Measurements from ENCODE around the gene ZNF646. TPM values are rescaled to one million over a fixed set of nuclear protein-coding genes. Genes with fewer than 3 reads are reported as not detected.

ZNF646 gene, protein sequence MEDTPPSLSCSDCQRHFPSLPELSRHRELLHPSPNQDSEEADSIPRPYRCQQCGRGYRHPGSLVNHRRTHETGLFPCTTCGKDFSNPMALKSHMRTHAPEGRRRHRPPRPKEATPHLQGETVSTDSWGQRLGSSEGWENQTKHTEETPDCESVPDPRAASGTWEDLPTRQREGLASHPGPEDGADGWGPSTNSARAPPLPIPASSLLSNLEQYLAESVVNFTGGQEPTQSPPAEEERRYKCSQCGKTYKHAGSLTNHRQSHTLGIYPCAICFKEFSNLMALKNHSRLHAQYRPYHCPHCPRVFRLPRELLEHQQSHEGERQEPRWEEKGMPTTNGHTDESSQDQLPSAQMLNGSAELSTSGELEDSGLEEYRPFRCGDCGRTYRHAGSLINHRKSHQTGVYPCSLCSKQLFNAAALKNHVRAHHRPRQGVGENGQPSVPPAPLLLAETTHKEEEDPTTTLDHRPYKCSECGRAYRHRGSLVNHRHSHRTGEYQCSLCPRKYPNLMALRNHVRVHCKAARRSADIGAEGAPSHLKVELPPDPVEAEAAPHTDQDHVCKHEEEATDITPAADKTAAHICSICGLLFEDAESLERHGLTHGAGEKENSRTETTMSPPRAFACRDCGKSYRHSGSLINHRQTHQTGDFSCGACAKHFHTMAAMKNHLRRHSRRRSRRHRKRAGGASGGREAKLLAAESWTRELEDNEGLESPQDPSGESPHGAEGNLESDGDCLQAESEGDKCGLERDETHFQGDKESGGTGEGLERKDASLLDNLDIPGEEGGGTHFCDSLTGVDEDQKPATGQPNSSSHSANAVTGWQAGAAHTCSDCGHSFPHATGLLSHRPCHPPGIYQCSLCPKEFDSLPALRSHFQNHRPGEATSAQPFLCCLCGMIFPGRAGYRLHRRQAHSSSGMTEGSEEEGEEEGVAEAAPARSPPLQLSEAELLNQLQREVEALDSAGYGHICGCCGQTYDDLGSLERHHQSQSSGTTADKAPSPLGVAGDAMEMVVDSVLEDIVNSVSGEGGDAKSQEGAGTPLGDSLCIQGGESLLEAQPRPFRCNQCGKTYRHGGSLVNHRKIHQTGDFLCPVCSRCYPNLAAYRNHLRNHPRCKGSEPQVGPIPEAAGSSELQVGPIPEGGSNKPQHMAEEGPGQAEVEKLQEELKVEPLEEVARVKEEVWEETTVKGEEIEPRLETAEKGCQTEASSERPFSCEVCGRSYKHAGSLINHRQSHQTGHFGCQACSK (N-terminal part only)
- total RNA-seq, result 16.0 and 17.4 TPM in 2 replicates

DNA sequence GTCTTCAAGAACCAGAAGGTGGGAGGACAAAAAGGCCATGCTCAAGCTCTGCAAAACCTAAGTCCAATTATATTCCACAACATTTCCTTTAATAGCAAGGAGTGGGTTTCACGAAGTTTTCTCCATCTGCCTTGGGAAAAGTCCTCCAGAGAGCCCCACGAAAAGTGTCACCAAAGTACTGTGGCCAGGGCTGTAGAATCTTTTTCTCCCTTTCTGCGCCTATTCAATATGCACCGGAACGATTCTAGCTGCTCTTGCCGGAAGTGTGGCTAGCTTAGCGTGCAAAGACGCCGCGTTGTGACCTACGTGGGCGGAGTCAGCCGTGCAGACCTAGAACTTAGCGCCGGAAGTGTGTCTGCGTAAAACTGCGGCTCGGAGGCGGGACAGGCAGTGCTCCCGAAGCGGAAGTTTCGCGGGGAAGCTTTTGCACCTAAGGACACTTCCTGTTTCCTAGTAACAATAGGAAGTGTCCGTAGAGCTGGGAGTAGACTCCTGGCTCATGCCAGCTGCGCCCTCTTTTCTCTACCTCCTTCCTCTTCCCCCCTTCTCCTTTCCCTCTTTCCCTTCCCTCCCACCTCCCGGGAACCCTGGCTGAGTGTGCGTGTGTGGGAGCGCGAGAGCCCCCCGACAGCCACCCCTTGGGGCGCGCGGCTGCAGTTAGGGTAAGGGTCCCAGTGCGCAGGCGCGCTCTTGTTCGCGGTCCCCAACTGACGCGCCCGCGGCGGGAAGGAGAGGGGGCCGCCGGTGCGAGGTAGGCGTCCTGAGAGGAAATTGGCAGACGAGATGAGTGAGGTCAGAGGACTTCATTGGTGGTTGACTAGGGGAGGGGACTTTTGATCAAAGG, at the start of gene ZNF646, which contains the start of gene ZNF668:
Gene ZNF646 (plus strand): TSS at position 453 of the 844 bp plus-strand sequence. CDS start 1,903 bp downstream, outside the sequence.
Gene ZNF668 (minus strand): TSS at position 271 of the 844 bp plus-strand sequence. CDS start 9,781 bp downstream, outside the sequence.
- DNase-seq, result peak; percentile 100

DNA sequence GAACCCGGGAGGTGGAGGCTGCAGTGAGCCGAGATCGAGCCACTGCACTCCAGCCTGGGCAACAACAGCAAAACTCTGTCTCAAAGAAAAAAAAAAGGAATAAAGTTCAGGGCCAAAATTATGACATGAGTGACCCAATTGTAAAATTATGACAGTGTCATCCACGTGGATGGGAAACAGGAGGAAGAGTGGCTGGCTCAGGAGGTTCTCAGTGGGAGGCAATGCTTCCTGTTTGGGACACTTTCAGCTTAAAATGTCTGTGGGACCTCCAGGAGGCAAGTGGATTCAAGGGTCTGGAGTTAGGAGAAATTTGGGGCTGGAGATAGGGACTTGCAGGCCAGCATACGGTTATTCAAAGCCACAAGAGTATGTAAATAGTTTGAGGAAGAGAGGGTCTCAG, 48.9 kb upstream of the ZNF646 start:
- DNase-seq, result no peak

GRCh38 chr16:31029272-31029671, 45.0 kb upstream of the ZNF646 start:
- no peak for DNase-seq

- no peak for DNase-seq
Measured at GRCh38 chr16:31031276-31031675, 42.9 kb upstream of the ZNF646 start.

DNA sequence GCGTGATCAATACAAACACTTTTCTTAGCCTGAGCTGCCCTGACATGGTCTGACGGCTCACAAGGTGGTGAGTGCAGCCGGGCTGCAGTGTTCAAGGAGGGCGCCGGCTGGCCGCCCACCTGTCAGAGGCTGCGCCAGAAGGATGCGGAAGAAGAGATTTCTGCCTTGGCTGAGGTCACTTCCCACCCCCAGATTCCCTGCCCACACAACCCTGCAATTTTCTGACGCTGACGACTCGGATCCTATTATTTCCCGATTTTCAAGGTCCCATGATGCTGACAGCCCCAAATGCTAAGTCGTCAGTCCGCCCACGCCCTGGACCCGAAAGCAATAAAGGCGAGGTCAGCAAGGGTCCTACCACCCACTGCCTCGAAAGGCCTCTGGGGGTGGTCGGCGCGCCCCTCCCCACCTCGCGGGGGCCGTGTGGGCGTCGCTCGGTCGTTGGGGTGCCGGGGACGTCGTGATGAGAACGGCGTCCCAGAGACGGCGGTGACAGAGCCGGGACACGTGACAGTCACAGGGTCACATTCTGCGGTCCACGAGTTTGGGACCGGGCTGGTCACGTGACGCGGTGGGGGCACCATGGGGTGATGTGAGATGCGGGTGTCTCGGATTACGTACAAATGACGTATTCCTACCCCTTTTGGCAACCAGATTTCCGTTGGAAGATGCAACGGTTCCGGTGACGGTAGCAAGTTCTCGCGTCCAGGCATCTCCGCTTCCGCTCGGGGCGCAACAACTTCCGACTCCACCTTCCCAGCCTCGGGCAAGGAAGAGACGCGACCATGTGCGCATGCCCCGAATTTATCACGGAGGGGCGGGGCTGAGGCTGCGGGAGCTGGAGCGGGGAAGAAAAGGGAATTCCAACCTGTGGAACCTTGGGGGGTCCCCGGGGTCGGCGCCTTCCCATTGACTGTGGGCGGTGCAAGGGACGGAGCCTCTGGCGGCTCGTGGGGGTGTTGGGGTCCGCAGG, 41.2 kb upstream of the ZNF646 start, which contains the start of gene STX4:
Gene STX4 (plus strand): TSS at position 823 of the 973 bp plus-strand sequence. CDS start 248 bp downstream, outside the sequence.
- DNase-seq, result peak; percentile 98

DNA sequence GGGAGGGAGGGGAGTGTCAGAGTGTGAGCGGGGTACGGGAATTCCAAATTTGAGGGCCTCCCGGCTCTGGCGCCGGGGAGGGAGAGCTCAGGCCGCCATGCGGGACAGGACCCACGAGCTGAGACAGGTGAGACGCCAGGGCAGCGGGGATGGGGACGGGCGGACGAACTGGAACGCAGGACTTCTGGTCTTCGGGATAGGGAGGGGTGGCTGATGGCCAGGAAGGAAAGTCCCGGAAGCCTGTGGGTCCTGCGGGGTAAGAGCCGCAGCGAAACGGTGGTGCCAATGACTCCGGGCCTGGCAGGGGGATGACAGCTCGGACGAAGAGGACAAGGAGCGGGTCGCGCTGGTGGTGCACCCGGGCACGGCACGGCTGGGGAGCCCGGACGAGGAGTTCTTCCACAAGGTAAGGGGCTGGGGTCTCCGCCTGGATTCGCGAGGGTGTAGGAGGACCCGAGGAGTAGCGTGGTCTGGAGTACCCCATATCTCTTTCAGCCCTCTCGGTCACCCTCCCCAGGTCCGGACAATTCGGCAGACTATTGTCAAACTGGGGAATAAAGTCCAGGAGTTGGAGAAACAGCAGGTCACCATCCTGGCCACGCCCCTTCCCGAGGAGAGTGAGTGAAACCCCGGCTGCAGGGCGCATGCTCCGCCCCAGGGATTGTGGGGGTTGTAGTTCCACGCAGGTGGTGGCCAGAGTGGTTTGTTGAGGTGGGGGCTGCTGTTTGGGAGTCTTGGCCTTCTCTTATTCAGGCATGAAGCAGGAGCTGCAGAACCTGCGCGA, 40.3 kb upstream of the ZNF646 start:
- peak; percentile 89 for DNase-seq

DNA sequence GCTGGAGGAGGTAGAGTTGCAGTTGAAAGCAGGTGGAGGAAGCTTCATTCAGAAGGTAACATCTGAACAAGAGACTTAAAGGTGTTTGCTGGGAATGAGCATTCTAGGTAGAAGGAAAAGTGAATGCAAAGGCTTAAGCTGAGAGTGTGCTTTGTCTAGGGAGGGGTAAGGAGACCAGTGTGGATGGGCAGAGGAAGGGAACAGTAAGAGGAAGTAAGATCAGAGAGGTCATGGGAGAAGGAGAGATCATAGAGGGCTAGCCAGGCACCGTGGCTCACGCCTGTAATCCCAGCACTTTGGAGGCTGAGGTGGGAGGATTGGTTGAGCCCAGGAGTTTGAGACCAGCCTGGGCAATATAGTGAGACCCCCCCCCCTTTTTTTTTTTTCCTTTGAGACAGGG, 37.5 kb upstream of the ZNF646 start:
- no peak for DNase-seq

GRCh38 chr16:31038993-31039392, 35.2 kb upstream of the ZNF646 start:
- no peak for DNase-seq

- DNase-seq, result no peak
Measured at GRCh38 chr16:31042866-31043265, 31.4 kb upstream of the ZNF646 start.

DNA sequence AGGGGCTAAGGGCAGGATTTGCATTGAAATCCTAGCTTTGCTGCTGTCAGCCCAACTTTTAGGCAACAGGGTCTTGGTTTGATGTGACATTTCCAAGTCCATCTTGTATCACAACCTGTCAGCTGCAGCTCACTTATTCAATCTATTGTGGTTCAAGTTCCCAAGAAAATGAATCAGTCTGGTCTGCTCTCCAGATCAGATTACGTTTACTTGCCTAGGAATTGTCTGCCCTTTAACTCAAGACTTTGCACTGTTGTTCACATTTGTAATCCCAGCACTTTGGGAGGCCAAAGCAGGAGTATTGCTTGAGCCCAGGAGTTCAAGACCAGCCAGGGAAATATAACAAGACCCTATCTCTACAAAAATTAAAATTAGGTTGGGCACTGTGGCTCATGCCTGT, 30.9 kb upstream of the ZNF646 start:
- no peak for DNase-seq

DNA sequence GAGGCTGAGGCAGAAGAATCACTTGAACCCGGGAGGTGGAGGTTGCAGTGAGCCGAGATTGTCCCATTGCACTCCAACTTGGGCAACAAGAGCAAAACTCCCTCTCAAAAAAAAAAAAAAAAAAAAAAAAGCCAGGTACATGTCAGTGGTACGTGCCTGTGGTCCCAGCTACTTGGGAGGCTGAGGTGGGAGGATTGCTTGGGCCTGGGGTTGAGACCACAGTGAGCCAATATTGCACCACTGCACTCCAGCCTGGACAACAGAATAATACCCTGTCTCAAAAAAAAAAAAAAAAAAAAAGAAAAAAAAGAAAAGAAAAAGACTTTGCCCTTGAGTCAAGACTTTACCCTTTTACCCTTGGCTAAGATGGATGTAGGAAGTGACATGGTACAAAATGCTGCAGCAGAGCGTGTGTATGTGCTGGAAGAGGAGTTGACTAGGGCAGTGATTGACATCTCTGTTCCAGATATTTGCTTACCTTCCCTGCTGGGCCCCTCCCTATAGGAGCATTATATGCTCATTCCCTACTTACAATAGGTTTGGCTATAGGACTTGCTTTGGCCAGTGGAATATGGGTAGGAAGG, 30.2 kb upstream of the ZNF646 start:
- no peak for DNase-seq

- no peak for DNase-seq
Measured at GRCh38 chr16:31050280-31051030, 23.8 kb upstream of the ZNF646 start.

GRCh38 chr16:31052114-31052513, 22.1 kb upstream of the ZNF646 start:
- DNase-seq, result peak; percentile 48

DNA sequence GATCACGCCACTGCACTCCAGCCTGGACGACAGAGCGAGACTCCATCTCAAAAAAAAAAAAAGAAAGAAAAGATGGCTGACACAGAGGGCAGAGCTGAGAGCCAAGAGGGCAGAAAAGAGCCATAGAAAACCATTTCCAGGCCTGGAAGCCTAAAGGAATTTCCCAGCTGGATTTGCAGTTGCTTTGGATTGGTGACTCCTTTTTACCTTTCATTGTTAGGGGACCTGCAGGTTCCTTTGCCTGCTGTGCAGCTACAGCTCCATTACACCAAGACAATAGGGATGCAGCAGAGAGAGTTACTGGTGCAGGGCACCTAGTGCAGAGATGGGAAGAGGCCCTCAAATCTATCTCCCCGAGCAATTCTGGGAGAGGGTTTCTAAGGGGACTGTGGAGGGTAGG, 18.6 kb upstream of the ZNF646 start:
- no peak for DNase-seq

- DNase-seq, result no peak
Measured at GRCh38 chr16:31061126-31061812, 13.0 kb upstream of the ZNF646 start.

- DNase-seq, result no peak
Measured at GRCh38 chr16:31061813-31062440, 12.3 kb upstream of the ZNF646 start.

- DNase-seq, result no peak
Measured at GRCh38 chr16:31063495-31063842, 10.8 kb upstream of the ZNF646 start.
